HUDEP-2 (cell line): ENCODE data around the gene ARX.

Experiments used
- DNase-seq, 76 experiments: peaks; one replicate each; lab custom pipeline; 2025; ENCODE audit not compliant: unreplicated experiment in 76 of 76; lab: John Stamatoyannopoulos, UW

Gene ARX

GRCh38 chrX:25017667-25018247, 2.0 kb upstream of the ARX start:
- peak in 1 of 76 experiments; percentile 1 for DNase-seq

GRCh38 chrX:25016938-25017598, 1.3 kb upstream of the ARX start:
- no peak for DNase-seq

- no peak for DNase-seq
These were observed 551 bp upstream of the ARX start for GRCh38 chrX:25016361-25016671.

GRCh38 chrX:25014366-25014838, 1.4 kb downstream of the ARX start:
- DNase-seq: no peak

GRCh38 chrX:25013632-25014365, 2.0 kb downstream of the ARX start:
- DNase-seq: peak in 6 of 76 experiments; percentile 0 to 4 (median 0)

GRCh38 chrX:25012793-25013631, 2.8 kb downstream of the ARX start:
- peak in 8 of 76 experiments; percentile 0 to 7 (median 1) for DNase-seq

GRCh38 chrX:25012433-25012735, 3.4 kb downstream of the ARX start:
- peak in 5 of 76 experiments; percentile 1 to 13 (median 4) for DNase-seq

- DNase-seq: peak in 1 of 76 experiments; percentile 1
These were observed 4.0 kb downstream of the ARX start for GRCh38 chrX:25011589-25012432.

- no peak for DNase-seq
These were observed 4.8 kb downstream of the ARX start for GRCh38 chrX:25010784-25011588.

GRCh38 chrX:25009407-25009806, 6.4 kb downstream of the ARX start:
- DNase-seq: no peak

GRCh38 chrX:25007059-25008053, 8.4 kb downstream of the ARX start:
- DNase-seq: no peak

- DNase-seq: no peak
These were observed 9.1 kb downstream of the ARX start for GRCh38 chrX:25006586-25007058.

- no peak for DNase-seq
These were observed 10.2 kb downstream of the ARX start for GRCh38 chrX:25005382-25006185.

- no peak for DNase-seq
These were observed 10.8 kb downstream of the ARX start for GRCh38 chrX:25005034-25005381.

- DNase-seq: no peak
These were observed 11.2 kb downstream of the ARX start for GRCh38 chrX:25004485-25005032.

GRCh38 chrX:25004040-25004439, 11.7 kb downstream of the ARX start:
- DNase-seq: no peak
